Activated effector memory CD4-positive, alpha-beta T cell treated with Interleukin-2 at 50 U/mL for 16 hours (primary cell): ENCODE measurements around the gene BTBD9.

Experiments used
- DNase-seq: peaks from one replicate; pipeline ENCODE4 v3.0.0-alpha.2; 2020

The BTBD9 gene

DNA sequence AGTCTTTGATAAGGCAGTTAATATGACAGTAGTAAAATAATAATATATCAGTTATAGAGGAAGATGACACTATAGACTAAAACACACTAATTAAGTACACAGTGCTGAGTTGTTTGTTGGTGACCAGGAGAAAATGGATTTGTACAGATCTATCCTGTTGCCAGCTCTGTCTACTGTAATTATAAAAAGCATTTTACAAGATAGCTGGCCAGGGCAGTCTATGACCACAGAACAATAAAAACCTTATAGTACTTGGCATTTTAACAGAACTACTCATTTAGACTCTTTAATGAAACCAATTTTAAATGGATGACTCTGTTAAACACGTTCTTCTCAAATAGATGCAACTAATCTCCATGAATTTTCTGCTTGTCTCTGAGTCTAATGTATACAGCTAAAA lies 367.5 kb downstream of the BTBD9 start:
- DNase-seq = no peak

DNA sequence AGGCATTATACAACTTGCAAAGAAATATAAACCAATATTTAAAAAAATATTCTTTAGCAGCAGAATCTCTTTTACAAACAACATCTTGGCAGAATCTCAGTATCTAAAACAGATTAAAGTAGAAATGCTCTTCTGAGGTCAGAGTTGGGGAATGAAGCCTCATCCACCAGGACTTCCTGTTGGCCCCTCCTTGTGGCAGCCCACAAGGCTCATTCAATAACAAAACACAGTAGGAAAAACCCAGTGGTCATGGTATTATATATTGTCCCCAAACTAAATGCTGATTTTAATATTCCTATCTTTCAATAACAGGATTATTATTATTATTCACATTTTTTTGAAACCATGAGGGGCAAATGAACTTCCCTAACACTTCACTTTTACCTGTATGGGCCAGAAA lies 368.6 kb downstream of the BTBD9 start:
- no peak for DNase-seq

DNA sequence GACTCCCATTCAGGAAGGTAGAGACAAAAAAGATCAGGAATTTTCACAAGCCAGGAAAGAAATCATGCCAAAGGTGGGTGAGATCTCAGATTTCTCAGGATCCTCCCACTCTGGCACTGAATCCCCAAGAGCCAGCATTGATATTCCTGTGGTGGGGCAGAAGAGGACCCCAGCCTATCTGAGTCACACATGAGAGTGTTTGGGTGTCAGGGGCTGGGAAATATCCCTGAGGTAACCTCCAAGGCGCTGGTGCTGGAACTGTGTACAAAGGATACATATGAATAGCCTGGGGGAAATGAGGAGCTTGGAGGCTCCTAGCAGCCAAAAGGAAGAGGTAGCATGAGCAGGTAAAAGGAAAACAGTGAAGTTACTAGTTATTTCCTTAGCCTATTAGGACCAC lies 369.4 kb downstream of the BTBD9 start:
- DNase-seq = no peak

DNA sequence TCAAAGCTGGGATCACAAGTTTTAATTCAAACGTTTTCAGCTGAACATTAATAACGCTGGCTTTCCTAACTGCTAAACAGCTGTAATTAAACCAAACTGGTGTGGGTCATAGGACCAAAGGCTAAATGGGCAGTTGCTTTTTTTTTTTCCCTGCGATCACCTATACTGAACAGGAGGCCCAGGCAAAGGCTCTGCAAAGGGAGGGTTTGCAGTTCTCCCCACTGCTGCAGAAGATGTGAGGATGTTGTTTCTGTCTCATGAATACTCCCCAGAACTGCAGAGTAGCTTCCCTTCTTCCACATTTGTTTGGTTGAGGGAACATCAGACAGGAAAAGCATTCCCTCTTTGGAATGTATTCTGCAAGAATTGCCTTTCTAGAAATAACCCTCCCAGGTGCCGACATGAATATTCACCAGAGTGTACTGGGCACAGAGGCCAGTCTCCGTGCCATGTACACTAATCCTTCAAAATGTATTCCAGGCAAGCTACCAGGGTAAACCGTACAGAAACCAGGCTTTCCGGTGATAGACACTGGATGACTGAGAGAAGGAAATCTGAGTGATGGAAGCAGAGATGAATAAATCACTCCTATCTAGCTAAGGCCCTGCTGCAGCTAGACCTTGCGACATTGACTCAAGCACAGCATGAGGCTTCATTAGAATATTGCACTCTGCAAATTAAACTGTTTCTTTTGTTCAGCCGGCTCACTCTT lies 370.1 kb downstream of the BTBD9 start:
- DNase-seq = no peak

DNA sequence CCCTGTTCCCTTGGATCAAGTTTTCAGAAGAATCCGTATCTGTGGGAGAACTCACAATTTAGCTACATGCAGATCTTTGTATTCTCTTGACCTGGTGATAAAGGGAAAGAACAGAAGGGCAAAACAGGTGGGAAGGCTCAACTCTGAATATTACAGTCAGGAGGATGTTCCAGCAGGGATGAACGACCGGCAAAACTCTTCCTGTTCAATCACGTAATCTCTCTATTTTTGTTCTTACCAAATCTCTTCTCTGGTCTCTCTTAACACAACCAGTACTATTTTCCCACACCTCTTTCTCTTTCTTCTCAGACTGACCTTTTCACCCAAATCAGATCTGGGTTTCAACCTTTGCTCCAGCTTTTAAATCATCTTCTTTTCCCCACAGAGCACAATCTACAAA lies 371.4 kb downstream of the BTBD9 start:
- DNase-seq = no peak

DNA sequence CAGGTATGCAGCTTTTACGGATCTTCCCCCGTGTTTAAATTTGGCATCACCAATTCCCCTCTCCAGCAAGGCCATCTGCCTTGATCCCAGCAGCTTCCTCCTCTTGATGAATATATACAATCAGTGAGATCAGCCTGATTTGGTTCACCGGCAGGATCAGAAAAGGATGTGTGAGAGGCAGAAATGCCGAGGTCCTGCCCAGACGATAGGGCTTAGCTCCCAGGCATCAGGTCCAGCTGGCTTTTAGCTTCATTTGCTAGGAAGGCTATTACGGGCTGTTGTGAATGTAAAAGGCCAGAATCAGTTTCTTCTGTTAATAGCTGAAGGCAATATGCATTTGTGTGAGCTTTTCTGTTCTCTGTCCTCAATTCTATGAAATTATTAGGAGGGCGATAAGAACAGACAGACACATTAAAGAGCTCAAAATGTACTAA lies 372.8 kb downstream of the BTBD9 start:
- DNase-seq = no peak

DNA sequence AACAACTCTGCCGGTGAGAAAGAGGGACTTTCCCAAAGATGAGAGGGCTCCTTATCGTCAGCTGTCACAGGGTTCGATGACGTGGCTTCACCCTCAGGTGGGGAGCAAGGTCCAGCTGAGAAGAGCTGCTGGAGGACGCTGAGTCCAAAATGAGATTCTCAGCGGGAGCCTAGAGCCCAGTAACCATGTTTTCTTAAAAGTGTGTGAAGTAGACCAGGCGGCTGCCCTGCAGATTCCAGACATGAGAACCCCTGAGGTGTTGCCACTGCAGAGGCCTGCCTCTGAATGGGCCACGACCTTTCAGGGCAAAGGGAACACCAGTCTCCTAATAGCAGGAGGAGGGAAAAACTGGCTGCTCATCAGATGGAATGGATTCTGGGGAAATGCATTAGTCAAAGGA lies 375.1 kb downstream of the BTBD9 start:
- DNase-seq = no peak

DNA sequence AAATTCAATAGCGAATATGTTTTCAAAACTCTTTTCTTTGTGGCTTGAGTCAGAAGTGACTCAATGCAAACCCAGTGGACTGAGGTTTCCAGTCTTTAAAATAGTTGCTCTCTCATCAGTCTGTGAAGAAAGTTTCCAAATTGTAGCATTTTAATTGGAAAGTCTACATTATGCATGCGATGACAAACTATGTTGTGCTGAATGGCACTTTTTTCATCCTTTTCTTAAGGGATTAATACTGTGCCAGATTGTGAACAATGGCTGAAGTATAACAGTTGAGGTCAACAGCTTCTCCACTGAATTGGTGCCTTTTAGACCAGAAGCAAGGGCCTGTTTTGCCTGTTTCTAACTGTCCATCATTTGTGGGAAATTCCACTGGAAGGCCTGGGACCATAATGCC lies 377.1 kb downstream of the BTBD9 start:
- DNase-seq = no peak

DNA sequence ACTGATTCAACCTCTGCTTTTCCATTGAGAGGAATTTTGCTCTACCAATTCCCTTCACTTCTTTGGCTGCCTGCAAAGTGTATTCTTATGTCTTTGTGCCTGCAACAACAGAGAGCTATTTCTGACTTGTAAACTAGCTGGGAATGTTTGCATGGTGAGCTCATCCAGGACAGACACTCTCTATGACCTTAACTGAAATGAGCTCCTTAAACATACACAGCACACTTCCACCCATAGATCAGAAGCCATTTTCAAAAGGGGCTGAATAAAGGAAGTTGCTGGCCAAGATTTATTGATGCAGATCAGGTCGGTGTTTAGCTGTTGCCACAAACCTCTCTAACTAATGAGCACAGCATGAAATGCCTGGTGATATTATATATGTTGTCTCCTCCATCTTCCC lies 377.7 kb downstream of the BTBD9 start:
- no peak for DNase-seq

DNA sequence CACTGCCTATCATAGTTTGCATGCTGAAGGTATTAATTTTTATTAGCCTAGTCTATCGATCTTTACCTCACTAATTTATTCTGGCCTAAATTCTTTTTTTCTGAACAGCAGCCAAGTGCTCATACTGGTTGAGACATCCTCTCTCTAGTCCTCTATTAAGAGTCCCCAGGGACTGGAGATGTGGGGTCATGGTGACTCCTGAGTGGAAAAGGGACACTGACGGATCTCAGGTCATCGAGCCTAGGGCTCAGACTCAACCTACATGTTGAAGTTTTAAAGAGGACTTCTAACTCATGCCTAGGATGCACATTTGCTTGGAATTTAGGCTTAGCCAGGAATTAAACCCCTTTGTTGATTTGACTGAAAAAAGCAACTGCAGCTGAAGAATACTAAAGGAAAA lies 378.1 kb downstream of the BTBD9 start:
- no peak for DNase-seq

DNA sequence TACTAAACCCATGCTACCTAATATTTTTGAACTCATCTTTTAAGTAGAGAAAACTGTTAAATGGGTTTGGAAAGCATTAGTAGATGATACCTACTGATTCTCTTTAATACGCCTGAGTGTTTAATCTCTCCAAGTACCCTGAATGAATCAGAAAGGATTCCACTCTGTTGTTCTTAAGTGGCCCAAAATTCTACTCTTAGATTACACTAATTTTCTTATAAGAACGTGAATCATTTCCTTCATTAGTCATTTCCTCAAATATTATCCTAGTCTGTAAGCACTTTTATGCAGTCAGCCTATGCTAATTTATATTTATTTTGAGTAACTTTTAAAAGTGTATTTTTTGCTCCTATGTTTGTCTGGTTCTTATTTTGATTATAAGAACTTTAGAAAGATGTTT lies 380.0 kb downstream of the BTBD9 start:
- DNase-seq = no peak

DNA sequence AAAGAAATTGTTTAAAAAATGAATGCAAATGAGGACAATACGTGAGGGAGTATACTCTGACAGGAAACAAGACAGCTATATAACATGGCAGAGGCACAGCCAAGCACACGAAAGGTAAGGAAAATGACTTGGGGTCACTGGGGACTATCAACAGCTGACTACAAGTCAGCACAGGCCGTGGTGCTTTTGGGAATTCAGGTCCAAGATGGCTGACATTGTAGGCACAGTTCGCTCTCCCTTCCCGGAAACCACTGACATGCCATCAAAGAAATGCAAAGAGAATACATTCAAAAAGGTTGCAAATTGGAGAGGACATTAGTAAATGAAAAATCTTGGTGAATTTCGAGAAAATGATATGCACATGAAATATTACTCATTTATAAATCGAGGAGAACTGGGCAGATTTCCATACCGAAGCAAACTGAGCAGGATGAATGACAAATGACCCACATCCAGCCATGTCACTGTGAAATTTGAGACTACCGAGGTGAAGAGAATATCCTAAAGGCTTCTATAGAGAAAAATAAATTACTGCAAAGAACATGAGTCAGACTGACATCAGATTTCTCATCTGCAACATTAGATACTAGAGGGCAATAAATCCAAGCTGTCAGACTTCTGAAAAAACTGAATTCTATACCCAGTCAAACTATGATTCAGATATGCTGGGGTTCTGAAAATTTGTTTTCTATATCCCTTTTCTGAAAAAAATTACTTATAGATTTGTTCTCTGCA lies 391.1 kb downstream of the BTBD9 start:
- no peak for DNase-seq

DNA sequence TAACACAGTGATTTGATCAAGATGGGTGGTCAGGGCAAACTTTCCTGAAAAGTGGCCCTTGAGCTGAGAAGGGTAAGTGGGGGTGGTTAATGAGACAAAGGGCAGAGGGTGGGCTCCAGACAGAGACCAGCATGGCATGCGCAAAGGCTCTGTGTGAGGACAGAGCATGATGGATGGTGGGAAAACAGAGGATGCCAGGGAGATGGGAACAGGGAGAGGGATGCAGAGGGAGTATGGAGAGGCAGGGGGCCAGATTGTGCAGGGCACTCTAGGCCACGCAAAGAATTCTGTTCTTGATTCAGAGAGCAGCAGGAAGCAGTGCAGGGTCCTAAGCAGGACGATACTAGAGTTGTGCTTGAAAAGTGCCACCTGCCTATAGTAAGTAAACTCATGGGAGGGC lies 394.4 kb downstream of the BTBD9 start:
- no peak for DNase-seq

DNA sequence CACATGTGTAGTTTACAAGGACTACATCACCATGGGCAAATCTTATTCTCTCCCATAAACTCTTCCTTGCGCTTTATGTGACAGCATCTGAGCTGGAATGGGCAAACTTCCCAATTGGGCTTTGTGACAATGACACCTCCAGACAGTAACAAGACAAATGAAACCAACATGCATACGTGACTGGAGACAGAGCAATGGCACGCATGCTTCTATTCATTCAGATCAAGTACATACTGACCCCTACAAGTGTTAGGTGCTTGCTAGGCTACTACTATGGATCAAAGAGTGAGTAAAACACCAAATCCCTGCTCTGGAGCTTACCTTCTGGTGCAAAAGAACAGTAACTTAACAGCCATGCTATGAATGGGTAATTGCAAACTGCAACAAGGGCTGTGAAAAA lies 394.9 kb downstream of the BTBD9 start:
- DNase-seq = no peak

DNA sequence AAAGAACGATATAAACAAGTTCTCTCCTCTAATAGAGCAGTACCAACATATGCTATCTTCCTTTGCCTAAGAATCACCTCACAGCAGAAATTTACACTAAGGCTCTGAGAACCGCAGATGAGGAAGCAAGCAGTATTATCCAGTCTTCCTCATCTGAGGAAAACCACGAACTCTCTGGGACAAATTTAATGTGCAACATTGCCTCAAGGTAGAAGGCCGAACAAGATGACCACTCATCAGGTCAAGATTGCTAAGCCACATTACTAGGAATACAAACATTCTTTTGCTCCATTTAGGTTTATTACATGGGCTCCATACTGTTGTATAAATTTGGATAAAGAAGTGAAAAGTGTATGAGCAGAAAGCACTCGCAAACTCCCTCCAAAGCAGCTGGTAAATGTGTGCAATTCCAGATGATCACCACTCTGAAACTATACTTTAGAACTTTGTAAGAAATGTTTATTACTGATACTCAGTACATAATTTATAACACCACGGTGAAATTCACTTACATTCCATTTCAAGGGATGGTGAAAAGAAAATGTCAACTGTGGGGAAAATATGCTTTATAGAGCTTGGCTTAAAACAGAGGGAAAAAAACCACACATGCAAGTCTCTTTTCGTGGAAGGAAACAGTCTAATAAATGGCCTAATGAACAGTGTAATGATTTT lies 398.4 kb downstream of the BTBD9 start:
- DNase-seq = no peak

DNA sequence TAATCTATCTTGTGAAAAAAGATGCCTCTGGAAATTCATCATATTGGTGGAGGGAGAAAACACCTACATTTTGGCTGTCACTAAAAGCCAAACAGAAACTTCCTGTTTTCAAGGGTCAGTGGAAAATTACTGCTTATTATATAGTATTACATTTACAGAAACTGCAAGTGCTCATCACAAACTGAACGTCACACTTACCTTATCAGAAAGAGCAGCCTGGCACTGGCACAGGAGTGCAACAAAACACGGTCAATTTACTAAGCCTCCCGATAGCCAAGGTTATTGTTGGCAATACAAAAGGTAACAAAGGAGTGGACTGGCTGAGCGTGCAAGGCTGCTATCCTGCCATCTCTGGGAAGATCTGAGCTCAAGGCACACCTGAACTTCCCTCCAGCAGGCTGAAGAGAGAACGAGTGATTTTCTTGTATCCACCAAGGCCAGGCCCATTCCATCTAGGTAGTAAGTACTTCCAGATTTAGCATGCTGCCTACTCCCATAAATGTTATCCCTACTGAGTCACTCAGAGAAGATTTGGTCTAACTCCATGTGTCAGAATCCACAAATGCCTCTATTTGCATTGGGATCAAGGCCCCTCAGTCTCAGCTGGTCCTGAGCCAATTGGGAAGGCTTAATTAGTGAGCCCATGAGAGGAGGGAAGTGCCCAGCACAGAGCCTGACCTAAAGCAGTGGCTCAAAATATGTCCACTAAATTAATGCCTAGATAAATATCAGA lies 399.8 kb downstream of the BTBD9 start:
- no peak for DNase-seq

DNA sequence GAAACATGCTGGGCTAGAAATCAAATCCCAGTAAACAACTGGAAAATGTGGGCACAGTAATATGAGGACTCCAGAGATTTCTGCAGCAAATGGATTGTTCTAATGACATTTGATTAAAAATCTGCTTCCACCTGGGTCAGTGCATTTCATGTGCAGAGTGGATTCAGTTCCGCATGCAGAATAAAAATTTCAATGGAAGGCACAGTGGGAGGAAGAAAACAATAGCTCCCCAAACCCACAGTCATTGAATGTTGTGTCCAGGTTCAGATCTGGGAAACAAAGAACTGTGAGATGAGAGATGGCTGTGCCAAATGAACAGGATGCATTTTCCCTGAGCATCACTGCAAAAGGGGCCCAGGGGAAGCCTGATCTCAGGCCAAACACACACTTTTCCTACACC lies 403.1 kb downstream of the BTBD9 start:
- DNase-seq = no peak

DNA sequence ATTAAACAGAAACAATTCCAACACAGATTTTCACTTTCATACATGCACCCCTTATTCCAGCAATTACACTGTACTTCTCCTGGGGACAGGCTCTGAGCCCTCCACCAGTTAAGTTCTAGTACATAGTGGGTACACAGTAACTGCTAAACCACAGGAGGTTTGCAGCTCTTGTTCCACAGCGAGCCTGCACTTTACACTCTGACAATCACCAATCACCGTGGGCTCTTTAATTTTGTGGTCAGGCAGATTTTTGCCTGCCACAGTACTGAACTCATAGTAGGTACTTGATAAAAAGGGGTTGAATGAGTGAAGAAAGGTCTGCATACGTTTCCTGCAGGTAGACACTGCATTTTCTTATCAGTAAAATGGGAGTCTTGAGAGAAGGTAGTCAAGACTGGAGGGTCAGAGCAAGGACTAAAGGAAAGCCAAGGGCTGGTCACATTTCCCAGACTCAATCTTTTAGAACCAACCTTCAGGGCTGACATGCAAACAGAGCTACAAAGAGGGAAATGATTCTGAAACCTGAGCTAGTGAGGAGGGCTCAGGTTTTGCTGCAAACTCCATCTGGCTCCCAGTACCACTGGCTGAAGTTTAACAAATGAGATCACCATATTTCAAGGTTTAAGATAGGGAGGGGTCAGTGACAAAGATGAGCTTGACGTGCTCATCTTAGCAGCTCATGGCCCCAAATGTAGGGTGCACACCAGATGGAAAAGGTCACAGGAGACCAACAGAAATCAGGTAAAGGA lies 404.6 kb downstream of the BTBD9 start:
- no peak for DNase-seq

DNA sequence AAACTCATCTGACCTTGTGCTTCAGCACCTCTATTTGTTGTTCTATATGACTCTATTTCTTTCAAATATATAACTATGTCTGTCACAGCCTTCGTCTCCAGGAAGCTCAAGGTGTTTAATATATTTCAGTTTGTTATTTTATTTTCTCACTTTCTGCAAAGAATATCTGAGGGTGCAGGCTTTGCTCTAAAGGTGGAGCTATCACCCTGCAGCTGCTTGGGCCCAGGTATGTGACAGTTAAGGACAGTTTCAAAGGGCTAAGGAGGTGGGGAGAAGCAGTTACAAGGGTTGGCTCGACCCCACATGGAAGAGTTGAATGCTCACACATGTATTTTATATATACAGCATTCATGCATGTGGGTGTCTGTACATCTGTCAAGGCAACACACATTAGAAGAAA lies 405.6 kb downstream of the BTBD9 start:
- DNase-seq = no peak

DNA sequence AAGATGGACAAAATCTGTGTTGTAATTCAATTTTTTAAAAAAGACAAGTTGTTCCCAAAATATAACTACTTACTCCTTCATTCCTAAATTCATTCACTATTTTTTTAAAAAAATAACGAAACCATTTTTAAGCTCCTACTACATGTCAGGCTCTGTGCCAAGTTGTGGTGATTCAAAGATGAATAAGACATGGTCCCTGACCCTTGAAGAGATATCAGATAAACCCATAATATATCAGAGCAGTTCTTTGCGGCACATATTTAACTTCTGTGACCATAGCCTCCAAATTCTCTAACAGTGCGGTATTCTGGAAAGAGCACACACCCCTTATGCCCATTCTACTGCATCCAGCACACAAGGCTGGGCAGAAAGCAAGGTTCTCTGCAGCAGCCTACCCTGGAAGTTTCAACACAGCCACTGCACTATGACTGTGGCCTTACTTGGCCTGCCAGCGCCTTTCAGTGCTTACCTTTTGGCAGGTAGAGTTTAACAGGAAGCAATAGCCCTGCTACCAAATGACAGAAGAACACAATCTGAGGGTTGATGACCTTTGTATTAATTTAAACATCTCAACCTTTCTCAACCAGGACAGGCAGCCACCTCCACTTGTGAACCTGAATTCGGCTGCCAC lies 406.5 kb downstream of the BTBD9 start:
- DNase-seq = no peak

DNA sequence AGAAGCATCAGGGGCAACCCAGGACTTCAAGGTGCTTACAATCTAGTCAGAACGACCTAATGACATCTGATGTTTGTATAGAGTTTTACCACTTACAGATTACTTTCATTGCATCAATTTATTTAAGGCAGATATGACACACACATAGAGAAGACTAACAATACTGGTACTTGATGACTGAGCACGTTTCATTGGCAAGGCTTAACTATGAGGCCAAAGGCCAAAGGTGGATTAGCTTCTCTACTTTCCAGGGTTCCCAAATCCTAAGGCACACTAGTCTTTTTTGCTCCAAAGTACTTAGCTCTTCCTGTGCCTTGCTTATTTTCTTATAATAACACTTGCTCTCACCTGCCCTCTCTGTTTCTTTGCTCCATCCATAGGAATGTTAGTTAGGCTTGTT lies 414.0 kb downstream of the BTBD9 start:
- no peak for DNase-seq

DNA sequence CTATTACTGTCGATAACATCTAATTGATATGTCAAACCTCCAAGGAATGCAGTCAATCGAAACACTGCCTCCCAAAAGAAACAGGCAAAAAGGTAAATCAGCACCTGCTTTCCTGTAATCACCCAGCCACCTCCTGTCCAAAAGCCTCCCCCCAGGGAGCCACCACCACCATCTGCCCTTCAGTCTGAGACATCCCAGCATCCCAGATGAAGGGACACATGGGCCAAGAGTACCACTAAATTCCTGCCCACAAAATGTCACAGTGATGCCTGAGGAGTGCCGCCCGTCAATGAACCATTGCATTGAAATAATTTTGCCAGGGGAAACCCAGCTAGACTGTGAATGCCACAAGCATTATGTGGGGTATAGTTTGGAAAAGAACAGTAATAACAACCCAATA lies 418.5 kb downstream of the BTBD9 start:
- no peak for DNase-seq
